ENCODE results near the gene FRMD6.

DNA sequence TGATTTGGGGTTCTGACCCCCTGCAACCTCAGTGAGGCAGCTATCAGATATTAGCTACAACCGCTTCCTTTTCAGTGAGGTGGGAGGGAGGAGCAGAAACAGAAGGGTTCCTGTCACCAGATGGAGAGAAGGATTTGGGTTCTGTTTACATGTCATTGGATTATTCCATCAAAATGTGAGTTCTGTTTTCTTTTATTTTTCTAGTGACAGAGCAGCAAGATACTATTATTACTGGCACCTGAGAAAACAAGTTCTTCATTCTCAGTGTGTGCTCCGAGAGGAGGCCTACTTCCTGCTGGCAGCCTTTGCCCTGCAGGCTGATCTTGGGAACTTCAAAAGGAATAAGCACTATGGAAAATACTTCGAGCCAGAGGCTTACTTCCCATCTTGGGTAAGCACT, 52.8 kb downstream of the FRMD6 start:
- no peak for TF ChIP-seq FOSL1 (IDR thresholded peaks at IDR 0.05; ENCODE audit: low read depth)
- TF ChIP-seq CTCF (IDR thresholded peaks at IDR 0.05 in 2 of 3, conservative IDR thresholded peaks at IDR 0.05 in 1 of 3; ENCODE audit: borderline replicate concordance in 1 of 3, insufficient read depth in 1 of 3, low read depth in 2 of 3, low read length in 2 of 3) = no peak

Measured in HCT116 (cell line).